Stimulated activated CD8-positive, alpha-beta memory T cell treated with anti-CD3 and anti-CD28 coated beads, Interleukin-12 subunit alpha, Interleukin-12 subunit beta, amount 100 ng/mL, for 4 hours (primary cell): ENCODE results near the gene KDM3B.

Experiments used
- DNase-seq: peaks from one replicate; pipeline ENCODE4 v3.0.0-alpha.2; 2020; ENCODE audit warnings: low read depth

Gene KDM3B

GRCh38 chr5:138449501-138450239, 97.2 kb downstream of the KDM3B start:
- DNase-seq, result peak; percentile 58

GRCh38 chr5:138450971-138451370, 98.5 kb downstream of the KDM3B start:
- no peak for DNase-seq

- no peak for DNase-seq
Measured at GRCh38 chr5:138452720-138453119, 100.2 kb downstream of the KDM3B start.

GRCh38 chr5:138453590-138453989, 101.1 kb downstream of the KDM3B start:
- DNase-seq, result no peak

DNA sequence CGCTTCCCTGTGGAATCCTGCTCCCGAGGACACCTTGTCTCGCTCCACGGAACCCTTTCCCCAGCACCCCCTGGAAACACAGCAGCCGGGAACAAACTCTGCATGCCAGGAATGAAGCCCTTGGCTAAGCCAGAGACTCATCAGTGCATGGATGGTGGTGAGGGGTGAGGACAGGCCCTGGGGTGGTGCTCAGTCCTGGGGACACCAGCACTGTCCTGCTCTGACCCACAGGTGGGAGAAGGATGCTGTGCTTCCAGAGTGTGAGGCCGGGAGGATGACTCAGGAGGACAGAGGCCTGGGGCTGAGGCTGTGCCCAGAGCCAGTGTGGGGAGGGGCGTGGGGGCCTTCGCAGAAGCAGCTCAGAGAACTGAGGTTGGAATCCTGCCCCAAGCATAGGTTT, 101.6 kb downstream of the KDM3B start:
- no peak for DNase-seq

GRCh38 chr5:138455232-138455930, 102.9 kb downstream of the KDM3B start:
- DNase-seq, result no peak

- DNase-seq, result no peak
Measured at GRCh38 chr5:138457531-138458275, 105.2 kb downstream of the KDM3B start.

DNA sequence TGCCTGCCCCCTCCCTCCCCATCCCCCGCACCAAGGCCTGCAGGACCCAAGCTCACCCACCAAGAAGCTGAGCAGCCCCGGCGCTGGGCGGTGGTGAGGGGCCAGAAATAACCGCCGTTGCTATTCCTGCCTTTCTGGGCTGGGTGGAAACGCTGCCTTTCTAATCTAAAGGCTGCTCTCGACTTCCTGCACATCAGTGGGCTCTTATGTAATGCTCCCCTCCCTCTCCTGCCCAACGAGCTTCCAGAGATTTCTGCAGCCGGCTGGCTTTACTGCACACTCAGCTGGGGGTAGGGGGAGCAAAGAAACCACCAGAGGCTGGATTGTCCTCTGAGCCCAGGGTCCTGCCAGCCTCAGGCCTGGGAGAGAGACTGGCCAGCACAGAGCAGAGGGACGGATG, 105.9 kb downstream of the KDM3B start:
- no peak for DNase-seq

DNA sequence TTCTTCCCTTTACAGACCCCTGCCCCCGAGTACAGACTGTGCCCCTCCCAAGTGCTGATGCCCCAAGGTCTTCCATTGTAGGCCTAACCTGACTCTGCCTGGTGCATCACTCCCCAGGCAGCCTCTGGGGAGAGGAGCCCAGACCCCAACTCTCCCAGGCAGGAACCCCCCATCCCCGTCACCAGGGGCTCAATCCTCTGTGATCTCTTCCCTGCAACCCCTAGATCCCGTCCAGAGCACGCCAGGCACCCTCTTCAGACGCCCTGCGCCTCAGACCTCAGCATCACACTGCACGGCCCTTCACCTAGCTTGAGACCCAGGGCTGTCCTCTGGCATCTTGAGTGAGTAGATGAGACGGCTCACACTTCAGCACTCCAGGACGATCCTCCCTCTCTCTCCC, 106.4 kb downstream of the KDM3B start:
- no peak for DNase-seq

- DNase-seq, result peak; percentile 82
Measured at GRCh38 chr5:138459311-138459933, 106.9 kb downstream of the KDM3B start.

DNA sequence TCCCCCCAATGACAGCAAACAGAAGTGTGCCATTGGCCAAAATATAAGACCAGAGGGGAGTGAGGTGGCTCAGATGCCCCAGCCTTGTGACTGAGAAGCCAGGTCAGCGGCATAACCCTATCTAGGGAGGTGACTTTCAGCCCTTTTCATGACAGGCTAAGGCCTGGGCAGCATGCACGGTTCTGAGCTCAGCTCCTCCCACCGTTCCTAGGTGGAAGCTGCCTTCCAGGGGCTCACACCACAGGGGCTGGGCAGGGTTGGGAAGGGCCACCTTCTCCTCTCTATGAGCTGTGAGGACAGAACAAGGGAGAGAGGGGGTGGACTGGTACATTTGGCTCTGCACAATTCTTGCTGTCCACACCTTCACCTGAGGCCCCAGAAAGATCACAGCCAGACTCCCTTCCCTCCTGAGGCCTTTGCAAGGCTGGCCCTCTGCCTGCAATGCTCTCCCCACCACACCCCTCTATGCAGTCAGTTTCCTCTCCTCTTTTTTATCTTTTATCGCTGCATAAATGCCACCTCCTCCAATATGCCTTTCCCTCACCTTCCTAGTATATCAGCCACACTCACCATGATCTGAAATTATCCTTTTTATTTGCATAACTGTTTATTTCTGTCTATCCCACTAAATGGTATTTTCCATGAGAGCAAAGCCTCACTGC, 107.7 kb downstream of the KDM3B start:
- DNase-seq, result no peak

GRCh38 chr5:138461343-138462125, 109.0 kb downstream of the KDM3B start:
- no peak for DNase-seq

DNA sequence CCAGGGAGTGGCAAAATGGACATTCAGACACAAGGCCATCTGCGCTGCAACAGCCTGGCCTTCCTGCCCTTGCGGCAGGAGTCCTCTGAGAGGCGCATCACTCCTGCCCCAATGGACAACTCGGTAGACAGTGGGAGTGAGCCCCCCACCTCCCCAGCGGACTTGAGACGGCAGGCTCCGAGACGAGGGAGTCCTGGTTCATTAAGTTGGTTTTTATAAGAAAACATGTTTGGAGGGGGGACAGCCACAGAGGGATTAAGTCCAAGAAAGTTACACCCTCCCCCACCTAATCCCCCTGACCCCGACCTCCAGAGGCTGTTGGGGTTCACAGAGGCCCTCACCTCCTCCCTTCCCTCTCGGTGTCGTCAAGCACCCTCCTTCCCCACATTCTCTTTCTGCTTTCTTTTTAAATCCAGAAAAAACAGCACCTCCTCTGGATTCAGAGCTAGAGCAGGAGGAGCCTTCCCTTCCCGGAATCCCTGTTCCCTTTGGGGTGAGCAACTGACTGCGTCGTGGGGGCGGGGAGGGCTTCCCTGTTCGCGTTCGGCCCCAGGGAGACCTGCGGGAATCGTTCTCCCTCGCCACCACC, 111.0 kb downstream of the KDM3B start:
- DNase-seq, result no peak

DNA sequence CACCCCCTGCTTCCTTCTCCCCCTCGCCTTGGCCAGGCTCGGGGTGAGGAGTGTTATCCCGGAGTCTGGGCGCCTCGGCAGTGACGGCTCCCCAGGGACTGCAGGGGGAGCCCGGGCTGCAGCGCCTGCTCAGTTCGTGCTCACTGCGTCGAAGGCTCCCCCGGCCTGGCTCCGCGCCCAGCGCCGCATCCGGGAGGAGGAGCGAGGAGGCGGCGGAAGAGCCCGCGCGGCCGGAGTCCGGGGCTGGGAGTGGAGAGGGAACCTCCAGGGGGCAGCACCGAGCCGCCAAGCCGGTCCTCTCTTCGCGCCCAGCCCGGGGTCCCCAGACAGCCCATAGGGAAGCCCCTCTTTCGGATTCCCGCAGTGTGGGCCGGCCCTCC, 111.5 kb downstream of the KDM3B start:
- DNase-seq, result peak; percentile 88

DNA sequence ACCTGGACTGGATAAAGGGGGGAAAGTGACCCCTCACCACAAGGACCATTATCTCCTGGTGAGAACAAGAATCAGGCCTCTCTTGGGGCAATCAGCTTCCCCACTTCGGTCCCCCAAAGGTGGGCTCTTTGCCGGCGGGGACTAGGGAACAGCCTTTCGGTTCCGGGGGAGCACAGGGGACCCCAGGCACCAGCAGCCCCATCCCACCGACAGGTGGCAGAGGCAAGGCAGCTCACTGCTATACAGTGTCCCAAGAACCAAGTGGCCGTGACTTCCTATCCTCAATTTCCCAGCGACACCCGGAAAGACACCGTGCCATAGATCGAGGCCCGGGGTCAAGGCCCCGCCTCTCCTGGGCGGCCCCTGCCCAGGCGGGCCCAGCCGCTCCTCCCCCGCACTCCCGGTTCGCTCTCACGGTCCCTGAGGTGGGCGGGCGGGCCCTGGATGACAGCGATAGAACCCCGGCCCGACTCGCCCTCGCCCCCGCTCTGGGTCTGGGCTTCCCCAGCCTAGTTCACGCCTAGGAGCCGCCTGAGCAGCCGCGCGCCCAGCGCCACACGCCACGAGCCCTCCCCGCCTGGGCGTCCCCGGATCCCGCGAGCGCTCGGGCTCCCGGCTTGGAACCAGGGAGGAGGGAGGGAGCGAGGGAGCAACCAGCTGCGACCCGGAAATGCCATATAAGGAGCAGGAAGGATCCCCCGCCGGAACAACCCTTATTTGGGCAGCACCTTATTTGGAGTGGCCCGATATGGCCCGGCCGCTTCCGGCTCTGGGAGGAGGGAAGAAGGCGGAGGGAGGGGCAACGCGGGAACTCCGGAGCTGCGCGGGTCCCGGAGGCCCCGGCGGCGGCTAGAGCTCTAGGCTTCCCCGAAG, 112.1 kb downstream of the KDM3B start:
- peak; percentile 94 for DNase-seq

DNA sequence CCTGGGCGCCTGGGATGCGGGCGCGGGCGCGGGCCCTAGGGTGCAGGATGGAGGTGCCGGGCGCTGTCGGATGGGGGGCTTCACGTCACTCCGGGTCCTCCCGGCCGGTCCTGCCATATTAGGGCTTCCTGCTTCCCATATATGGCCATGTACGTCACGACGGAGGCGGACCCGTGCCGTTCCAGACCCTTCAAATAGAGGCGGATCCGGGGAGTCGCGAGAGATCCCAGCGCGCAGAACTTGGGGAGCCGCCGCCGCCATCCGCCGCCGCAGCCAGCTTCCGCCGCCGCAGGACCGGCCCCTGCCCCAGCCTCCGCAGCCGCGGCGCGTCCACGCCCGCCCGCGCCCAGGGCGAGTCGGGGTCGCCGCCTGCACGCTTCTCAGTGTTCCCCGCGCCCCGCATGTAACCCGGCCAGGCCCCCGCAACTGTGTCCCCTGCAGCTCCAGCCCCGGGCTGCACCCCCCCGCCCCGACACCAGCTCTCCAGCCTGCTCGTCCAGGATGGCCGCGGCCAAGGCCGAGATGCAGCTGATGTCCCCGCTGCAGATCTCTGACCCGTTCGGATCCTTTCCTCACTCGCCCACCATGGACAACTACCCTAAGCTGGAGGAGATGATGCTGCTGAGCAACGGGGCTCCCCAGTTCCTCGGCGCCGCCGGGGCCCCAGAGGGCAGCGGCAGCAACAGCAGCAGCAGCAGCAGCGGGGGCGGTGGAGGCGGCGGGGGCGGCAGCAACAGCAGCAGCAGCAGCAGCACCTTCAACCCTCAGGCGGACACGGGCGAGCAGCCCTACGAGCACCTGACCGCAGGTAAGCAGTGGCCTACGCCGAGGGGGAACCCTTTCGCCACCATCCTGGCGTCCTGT, 113.0 kb downstream of the KDM3B start, which contains the start of gene EGR1:
Gene EGR1, plus strand, starts transcription at position 219 of the 864 bp plus-strand sequence. Its CDS starts 283 bp downstream, at position 502.
- peak; percentile 93 for DNase-seq

- peak; percentile 22 for DNase-seq
Measured at GRCh38 chr5:138466125-138466899, 113.8 kb downstream of the KDM3B start.
